Ovary (tissue), 3 donors: Measurements from ENCODE around the gene GREB1L.

Experiments
- CTCF ChIP-seq, 3 donors: fragments of 450-650 bp in 2 of 3; fragments of 200-600 bp in 1 of 3; IDR thresholded peaks; one replicate each; pipeline versions ENCODE4 v1.5.1 to v1.8.0; 2016 to 2022; ENCODE audit warnings: antibody characterized with exemption in 3 of 3, mild to moderate bottlenecking in 1 of 3
- POLR2A ChIP-seq: fragments of 450-650 bp; IDR thresholded peaks from one replicate; pipeline ENCODE4 v1.6.1; 2017; ENCODE audit warnings: antibody characterized with exemption, mild to moderate bottlenecking, moderate library complexity
- donor health status: DM: no; HTN: no; CAD: no.

- TF ChIP-seq CTCF (IDR thresholded peaks at IDR 0.05), result no peak
- TF ChIP-seq POLR2A, result no peak
Measured at GRCh38 chr18:21386523-21387240, 144.7 kb downstream of the GREB1L start.
